ENCODE results near the gene PMPCA. TPM values are rescaled to one million over a fixed set of nuclear protein-coding genes. Genes with fewer than 3 reads are reported as not detected.

PMPCA gene
- total RNA-seq, 2 donors from 2014 or later: 82.7 to 85.4 TPM

- H3K27ac ChIP-seq (ENCODE audit: low read depth, low read length): no peak overlapping the region
- Mint-ChIP-seq H3K9me3 (no peaks in the 10 kb centered on the region), H3K4me3 (no peak overlapping the region), H3K4me1 (no peaks in the 10 kb centered on the region), H3K27me3 (ENCODE audit: insufficient read depth) (no peaks in the 10 kb centered on the region), H3K27ac (no peak overlapping the region), H3K36me3 (ENCODE audit: low read depth) (peaks cover 66% of the 10 kb centered on the region)
- no peaks in the 10 kb centered on the region for H3K27me3 ChIP-seq (ENCODE audit: control insufficient read depth, insufficient read depth, low read length, poor library complexity, severe bottlenecking)
- no peak overlapping the region for H3K4me3 ChIP-seq (ENCODE audit: low read length)
- no peaks in the 10 kb centered on the region for H3K9me3 ChIP-seq (ENCODE audit: control insufficient read depth, low read length)
- H3K4me1 ChIP-seq (ENCODE audit: control insufficient read depth, insufficient read depth, low read length): no peaks in the 10 kb centered on the region
- no peak for TF ChIP-seq CTCF (conservative IDR thresholded peaks at IDR 0.05)
- 90 to 100% methylated on average over 10 to 14 of the region's 14 CpGs for WGBS, 2 experiments (ENCODE audit: insufficient coverage in 1 of 2, insufficient read length in 1 of 2)
- H3K9ac ChIP-seq (ENCODE audit: extremely low read depth, low read length, poor library complexity, severe bottlenecking): no peak overlapping the region
- DNase-seq: no peak
- H3K36me3 ChIP-seq (ENCODE audit: control insufficient read depth, insufficient read depth, low read length): peaks cover 86% of the 10 kb centered on the region
Observed at GRCh38 chr9:136389396-136389795, 21.1 kb upstream of the PMPCA start.

- H3K4me3 ChIP-seq (ENCODE audit: low read length): no peak overlapping the region
- peaks cover 65% of the 10 kb centered on the region for H3K36me3 Mint-ChIP-seq (ENCODE audit: low read depth)
- no peaks in the 10 kb centered on the region for H3K4me1 ChIP-seq (ENCODE audit: control insufficient read depth, insufficient read depth, low read length)
- H3K27ac Mint-ChIP-seq: no peak overlapping the region
- H3K4me3 Mint-ChIP-seq: no peak overlapping the region
- no peaks in the 10 kb centered on the region for H3K9me3 ChIP-seq (ENCODE audit: control insufficient read depth, low read length)
- peaks cover 91% of the 10 kb centered on the region for H3K36me3 ChIP-seq (ENCODE audit: control insufficient read depth, insufficient read depth, low read length)
- no peak for DNase-seq
- no peaks in the 10 kb centered on the region for H3K27me3 Mint-ChIP-seq (ENCODE audit: insufficient read depth)
- no peaks in the 10 kb centered on the region for H3K4me1 Mint-ChIP-seq
- H3K27ac ChIP-seq (ENCODE audit: low read depth, low read length): no peak overlapping the region
- no peak overlapping the region for H3K9ac ChIP-seq (ENCODE audit: extremely low read depth, low read length, poor library complexity, severe bottlenecking)
- no peaks in the 10 kb centered on the region for H3K27me3 ChIP-seq (ENCODE audit: control insufficient read depth, insufficient read depth, low read length, poor library complexity, severe bottlenecking)
- H3K9me3 Mint-ChIP-seq: no peaks in the 10 kb centered on the region
- no peak for TF ChIP-seq CTCF (conservative IDR thresholded peaks at IDR 0.05)
- WGBS, 2 experiments (ENCODE audit: insufficient coverage in 1 of 2, insufficient read length in 1 of 2): 95 to 96% methylated on average over 24 to 28 of the region's 28 CpGs
Observed at GRCh38 chr9:136391737-136392537, 18.5 kb upstream of the PMPCA start.

- no peaks in the 10 kb centered on the region for H3K4me1 Mint-ChIP-seq
- H3K27me3 Mint-ChIP-seq (ENCODE audit: insufficient read depth): no peaks in the 10 kb centered on the region
- DNase-seq: no peak
- Histone ChIP-seq H3K36me3 (ENCODE audit: control insufficient read depth, insufficient read depth, low read length) (peaks cover 88% of the 10 kb centered on the region), H3K27ac (ENCODE audit: low read depth, low read length) (no peak overlapping the region), H3K4me1 (ENCODE audit: control insufficient read depth, insufficient read depth, low read length) (no peaks in the 10 kb centered on the region), H3K4me3 (ENCODE audit: low read length) (no peak overlapping the region), H3K27me3 (ENCODE audit: control insufficient read depth, insufficient read depth, low read length, poor library complexity, severe bottlenecking) (no peaks in the 10 kb centered on the region), H3K9me3 (ENCODE audit: control insufficient read depth, low read length) (no peaks in the 10 kb centered on the region), H3K9ac (ENCODE audit: extremely low read depth, low read length, poor library complexity, severe bottlenecking) (no peak overlapping the region)
- H3K36me3 Mint-ChIP-seq (ENCODE audit: low read depth): peaks cover 61% of the 10 kb centered on the region
- no peak for TF ChIP-seq CTCF (conservative IDR thresholded peaks at IDR 0.05)
- H3K27ac Mint-ChIP-seq: no peak overlapping the region
- 90 to 98% methylated on average over 11 to 21 of the region's 21 CpGs for WGBS, 2 experiments (ENCODE audit: insufficient coverage in 1 of 2, insufficient read length in 1 of 2)
- no peaks in the 10 kb centered on the region for H3K9me3 Mint-ChIP-seq
- H3K4me3 Mint-ChIP-seq: no peak overlapping the region
Observed at GRCh38 chr9:136392538-136393449, 17.7 kb upstream of the PMPCA start.
